Endothelial cell of umbilical vein (primary cell): ENCODE results near the gene NEDD4L. TPM values are rescaled to one million over a fixed set of nuclear protein-coding genes. Genes with fewer than 3 reads are reported as not detected.

Source experiments
- BruUV-seq: library from RNA; stranded (reverse); fragments of 400-500 nt; replicated peaks from 2 replicates; lab custom pipeline; 2021; lab: Mats Ljungman, UMichigan
- CTCF ChIA-PET: fragments of 300-600, 350-600 bp; sonication (Branson Sonifier 250); formaldehyde crosslinking; loops from one replicate; lab custom pipeline; 2021; ENCODE audit warnings: antibody characterized with exemption, inconsistent platforms; lab: Charles Lee
- POLR2A ChIA-PET: fragments of 300-600, 350-600 bp; sonication (Branson Sonifier 250); formaldehyde crosslinking; loops from one replicate; lab custom pipeline; 2021; ENCODE audit warnings: antibody characterized with exemption, inconsistent platforms; lab: Charles Lee
- DNase-seq: peaks from one replicate; pipeline ENCODE4 v3.0.0-alpha.2; 2011; ENCODE audit warnings: low read depth, low spot score
- FAIRE-seq: peaks from 2 replicates; lab custom pipeline; 2011; peaks lifted over from hg19 to GRCh38; lab: Jason Lieb, UNC
- H2AFZ ChIP-seq: 2 replicates; pipeline ENCODE4 v1.6.0; 2012; ENCODE audit warnings: low read depth, low read length, control low read depth, inconsistent platforms
- H3K27ac ChIP-seq: 2 replicates; pipeline ENCODE4 v1.5.1; 2011; ENCODE audit warnings: low read depth, mild to moderate bottlenecking, control low read depth, low read length, moderate library complexity; ENCODE audit not compliant: insufficient read depth
- H3K27me3 ChIP-seq, 2 experiments: 2 replicates each; pipeline versions ENCODE4 v1.6.0 to v1.6.1; 2011; ENCODE audit warnings: low read length in 2 of 2, mixed read lengths in 1 of 2; ENCODE audit not compliant: control insufficient read depth in 2 of 2, insufficient read depth in 2 of 2
- H3K36me3 ChIP-seq, 2 experiments: 2 replicates in 1 of 2; 3 replicates in 1 of 2; pipeline ENCODE4 v1.5.1; 2011; ENCODE audit warnings: low read length in 2 of 2, mild to moderate bottlenecking in 1 of 2, moderate library complexity in 1 of 2; ENCODE audit not compliant: control insufficient read depth in 2 of 2, insufficient read depth in 2 of 2; ENCODE audit errors: extremely low read depth in 1 of 2
- H3K4me1 ChIP-seq: 3 replicates; pipeline ENCODE4 v1.5.1; 2011; ENCODE audit warnings: mild to moderate bottlenecking, low read length; ENCODE audit not compliant: control insufficient read depth, insufficient read depth; ENCODE audit errors: extremely low read depth
- H3K4me2 ChIP-seq: 2 replicates; pipeline ENCODE4 v1.6.1; 2011; ENCODE audit warnings: low read length, control low read depth, mixed read lengths; ENCODE audit not compliant: insufficient read depth
- H3K4me3 ChIP-seq, 3 experiments: fragments of 200-600 bp in 1 of 3; sonication (generic), shearing (Covaris generic) in 1 of 3; replicated peaks in 1 of 3; 2 replicates each; pipeline ENCODE4 v1.5.1; 2011 to 2016; ENCODE audit warnings: control low read depth in 3 of 3, low read length in 3 of 3, mild to moderate bottlenecking in 2 of 3, inconsistent platforms in 1 of 3, low read depth in 1 of 3, moderate library complexity in 1 of 3; ENCODE audit not compliant: insufficient read depth in 1 of 3
- H3K79me2 ChIP-seq: 2 replicates; pipeline ENCODE4 v1.6.0; 2012; ENCODE audit warnings: low read length, inconsistent platforms; ENCODE audit not compliant: control insufficient read depth, insufficient read depth
- H3K9ac ChIP-seq: replicated peaks from 2 replicates; pipeline ENCODE3; 2011; ENCODE audit warnings: low read length, control low read depth; ENCODE audit not compliant: insufficient read depth; ENCODE audit errors: extremely low read depth
- H3K9me1 ChIP-seq: replicated peaks from 3 replicates; pipeline ENCODE4 v1.6.0; 2011; ENCODE audit warnings: mild to moderate bottlenecking, low read length; ENCODE audit not compliant: control insufficient read depth, insufficient read depth; ENCODE audit errors: extremely low read depth
- H3K9me3 ChIP-seq: replicated peaks from 2 replicates; pipeline ENCODE4 v1.5.1; 2012; ENCODE audit warnings: low read length, inconsistent platforms; ENCODE audit not compliant: control insufficient read depth, insufficient read depth
- H4K20me1 ChIP-seq: replicated peaks from 2 replicates; pipeline ENCODE3; 2011; ENCODE audit warnings: mild to moderate bottlenecking, low read length; ENCODE audit not compliant: control insufficient read depth, insufficient read depth; ENCODE audit errors: extremely low read depth
- FOS ChIP-seq: IDR thresholded peaks from 2 replicates; pipeline ENCODE4 v1.6.1; 2011; ENCODE audit warnings: mild to moderate bottlenecking, low read length, moderate library complexity, borderline replicate concordance; ENCODE audit not compliant: insufficient read depth
- GATA2 ChIP-seq: IDR thresholded peaks from 2 replicates; pipeline ENCODE4 v1.7.0; 2011; ENCODE audit warnings: low read depth, mild to moderate bottlenecking, moderate library complexity, mixed read lengths, low read length; ENCODE audit not compliant: insufficient read length, insufficient read depth
- JUN ChIP-seq: IDR thresholded peaks from 2 replicates; pipeline ENCODE4 v1.6.1; 2011; ENCODE audit warnings: borderline replicate concordance, low read depth; ENCODE audit not compliant: insufficient read length, insufficient read depth
- MYC ChIP-seq: IDR thresholded peaks from one replicate; pipeline ENCODE4 v1.6.1; 2011; ENCODE audit warnings: mild to moderate bottlenecking, low read depth, low read length
- POLR2AphosphoS5 ChIP-seq: IDR thresholded peaks from 2 replicates; pipeline ENCODE4 v1.6.1; 2012; ENCODE audit warnings: low read depth, mild to moderate bottlenecking, control low read depth, low read length, moderate library complexity; ENCODE audit not compliant: insufficient read depth
- dilution Hi-C: fragments of 300-500 bp; cut with MboI; formaldehyde crosslinking; loops from one replicate; pipeline ENCODE4 v1.15.0; 2019; ENCODE audit warnings: low sequenced_read_pairs; ENCODE audit not compliant: extremely low pct_ligation_motif_present
- intact Hi-C: fragments of 100-400 bp; cut with micrococcal nuclease; formaldehyde crosslinking; loops from one replicate; pipeline ENCODE4 v1.10.0; 2022
- polyA plus RNA-seq, 4 experiments: library from polyadenylated mRNA; depleted of rRNA in 3 of 4; stranded (reverse) in 3 of 4; unstranded in 1 of 4; fragments of >200 nt; gene quantifications; 2 replicates each; pipeline versions ENCODE4 v1.2.1 to v1.2.3, GENCODE V29; 2011 to 2012; ENCODE audit warnings: missing spikeins in 1 of 4
- total RNA-seq: library from RNA; stranded (reverse); gene quantifications from 2 replicates; pipeline ENCODE4 v1.2.3, GENCODE V29; 2021

The NEDD4L gene
- total and polyA plus RNA-seq, 2 donors (not counting 3 experiments of a cell fraction or from before 2014, with no cell fraction given) = 20.5 to 78.9 TPM

- Histone ChIP-seq H4K20me1 (no peaks in the 10 kb centered on the region), H3K9me1 (no peaks in the 10 kb centered on the region), H3K79me2 (no peaks in the 10 kb centered on the region), H3K9me3 (no peaks in the 10 kb centered on the region), H3K27ac (no peak overlapping the region), H2AFZ (no peak overlapping the region), H3K27me3 (no peaks in the 10 kb centered on the region), H3K4me1 (no peaks in the 10 kb centered on the region), H3K4me2 (no peak overlapping the region), H3K9ac (no peak overlapping the region), H3K36me3 (no peaks in the 10 kb centered on the region), H3K4me3 (no peak overlapping the region)
- dilution Hi-C loops = no loop called here
- ChIA-PET CTCF (interaction anchor here (1.2 to 2.7 kb wide), 3 partner anchors 8 to 61 kb away, joined by 3 to 8 read pairs (median 3); no protein-coding TSS in a partner anchor), POLR2A (no interaction called here)
- no peak for DNase-seq
- intact Hi-C loops = no loop called here
- TF ChIP-seq POLR2AphosphoS5 (no peak), MYC (no peak), GATA2 (no peak), JUN (no peak)
- BruUV-seq = no TSS peak
- FAIRE-seq = no peak
These were observed 16.2 kb downstream of the NEDD4L start for GRCh38 chr18:58060254-58060653.

GRCh38 chr18:58061349-58061748, 17.3 kb downstream of the NEDD4L start:
- Histone ChIP-seq H3K9me3 (no peaks in the 10 kb centered on the region), H3K27me3 (no peaks in the 10 kb centered on the region), H3K9ac (no peak overlapping the region), H3K9me1 (no peaks in the 10 kb centered on the region), H2AFZ (no peak overlapping the region), H3K79me2 (no peaks in the 10 kb centered on the region), H3K4me3 (no peak overlapping the region), H3K27ac (no peak overlapping the region), H3K4me1 (no peaks in the 10 kb centered on the region), H3K36me3 (no peaks in the 10 kb centered on the region), H3K4me2 (no peak overlapping the region), H4K20me1 (no peaks in the 10 kb centered on the region)
- ChIA-PET CTCF (interaction anchor here (1.2 to 2.7 kb wide), 3 partner anchors 10 to 18 kb away, joined by 3 to 9 read pairs (median 8); partner anchors contain the start of gene NEDD4L), POLR2A (no interaction called here)
- dilution Hi-C loops = no loop called here
- no peak for DNase-seq
- intact Hi-C loops = no loop called here
- TF ChIP-seq FOS = no peak
- no peak for FAIRE-seq
- BruUV-seq = no TSS peak
